GM21723 (cell line): ENCODE data around the gene FAM131A.

Experiments
- ATAC-seq: cut with Tn5 transposase; IDR thresholded peaks from one replicate; pipeline ENCODE4 v1.9.1; 2021; ENCODE audit warnings: mild to moderate bottlenecking, moderate library complexity; ENCODE audit not compliant: unreplicated experiment

Gene FAM131A

GRCh38 chr3:184355261-184356040, 18.1 kb downstream of the FAM131A start:
- no peak for ATAC-seq

- ATAC-seq = no peak
Measured at GRCh38 chr3:184357248-184358123, 20.1 kb downstream of the FAM131A start.

- ATAC-seq = no peak
Measured at GRCh38 chr3:184358124-184358767, 20.8 kb downstream of the FAM131A start.

GRCh38 chr3:184358921-184359350, 21.5 kb downstream of the FAM131A start:
- no peak for ATAC-seq

GRCh38 chr3:184359610-184360009, 22.2 kb downstream of the FAM131A start:
- ATAC-seq = no peak

- ATAC-seq = no peak
Measured at GRCh38 chr3:184360070-184360928, 22.9 kb downstream of the FAM131A start.

- peak; percentile 2 for ATAC-seq
Measured at GRCh38 chr3:184360929-184361531, 23.6 kb downstream of the FAM131A start.

GRCh38 chr3:184361532-184361931, 24.1 kb downstream of the FAM131A start, which contains the start of the genes CLCN2 and POLR2H:
Gene CLCN2, minus strand, starts transcription at chr3:184361605. Its CDS starts 126 bp downstream, at chr3:184361479.
Gene POLR2H, plus strand, starts transcription at chr3:184361710. Its CDS starts 1,783 bp downstream, at chr3:184363493.
- ATAC-seq = peak; percentile 53

GRCh38 chr3:184361932-184362667, 24.7 kb downstream of the FAM131A start:
- ATAC-seq = peak; percentile 5

GRCh38 chr3:184362668-184363546, 25.5 kb downstream of the FAM131A start:
- peak; percentile 86 for ATAC-seq

- no peak for ATAC-seq
Measured at GRCh38 chr3:184366619-184367289, 29.4 kb downstream of the FAM131A start.

- ATAC-seq = no peak
Measured at GRCh38 chr3:184368116-184368515, 30.7 kb downstream of the FAM131A start.

GRCh38 chr3:184368586-184369183, 31.3 kb downstream of the FAM131A start:
- no peak for ATAC-seq

- peak; percentile 78 for ATAC-seq
Measured at GRCh38 chr3:184371570-184372018, 34.2 kb downstream of the FAM131A start.

- no peak for ATAC-seq
Measured at GRCh38 chr3:184372296-184372821, 35.0 kb downstream of the FAM131A start.

GRCh38 chr3:184372911-184373310, 35.5 kb downstream of the FAM131A start:
- ATAC-seq = no peak

GRCh38 chr3:184373422-184373821, 36.0 kb downstream of the FAM131A start:
- ATAC-seq = no peak
